GM10266 (cell line): Measurements from ENCODE around the gene SACM1L.

Source experiments
- DNase-seq: peaks from one replicate; pipeline ENCODE4 v3.0.0; 2012; ENCODE audit errors: extremely low spot score
- CTCF ChIP-seq: IDR thresholded peaks from 2 replicates; pipeline ENCODE4 v1.5.1; 2012; ENCODE audit warnings: mild to moderate bottlenecking, low read depth; ENCODE audit not compliant: control insufficient read depth, insufficient read depth; ENCODE audit errors: missing control alignments

The SACM1L gene

DNA sequence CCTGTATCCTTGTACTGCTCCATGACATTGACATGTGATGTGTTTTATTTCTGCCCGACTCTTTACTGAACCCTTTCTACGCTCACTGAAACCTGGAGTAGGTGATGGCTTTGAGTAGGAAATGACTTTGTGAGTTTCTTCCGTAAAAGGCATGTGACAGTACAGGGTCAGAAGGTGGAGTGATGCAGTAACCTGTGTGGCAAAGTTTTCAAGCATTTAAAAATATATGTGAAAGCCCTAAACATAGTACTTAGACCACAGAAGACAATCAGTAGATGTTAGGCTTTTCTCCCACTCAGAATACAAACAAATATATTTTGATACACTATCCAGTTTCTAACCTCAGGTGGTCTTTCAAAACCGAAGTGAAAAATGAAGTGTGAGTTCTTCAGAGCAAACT, 31.3 kb upstream of the SACM1L start:
- TF ChIP-seq CTCF = no peak
- DNase-seq = peak; percentile 60

DNA sequence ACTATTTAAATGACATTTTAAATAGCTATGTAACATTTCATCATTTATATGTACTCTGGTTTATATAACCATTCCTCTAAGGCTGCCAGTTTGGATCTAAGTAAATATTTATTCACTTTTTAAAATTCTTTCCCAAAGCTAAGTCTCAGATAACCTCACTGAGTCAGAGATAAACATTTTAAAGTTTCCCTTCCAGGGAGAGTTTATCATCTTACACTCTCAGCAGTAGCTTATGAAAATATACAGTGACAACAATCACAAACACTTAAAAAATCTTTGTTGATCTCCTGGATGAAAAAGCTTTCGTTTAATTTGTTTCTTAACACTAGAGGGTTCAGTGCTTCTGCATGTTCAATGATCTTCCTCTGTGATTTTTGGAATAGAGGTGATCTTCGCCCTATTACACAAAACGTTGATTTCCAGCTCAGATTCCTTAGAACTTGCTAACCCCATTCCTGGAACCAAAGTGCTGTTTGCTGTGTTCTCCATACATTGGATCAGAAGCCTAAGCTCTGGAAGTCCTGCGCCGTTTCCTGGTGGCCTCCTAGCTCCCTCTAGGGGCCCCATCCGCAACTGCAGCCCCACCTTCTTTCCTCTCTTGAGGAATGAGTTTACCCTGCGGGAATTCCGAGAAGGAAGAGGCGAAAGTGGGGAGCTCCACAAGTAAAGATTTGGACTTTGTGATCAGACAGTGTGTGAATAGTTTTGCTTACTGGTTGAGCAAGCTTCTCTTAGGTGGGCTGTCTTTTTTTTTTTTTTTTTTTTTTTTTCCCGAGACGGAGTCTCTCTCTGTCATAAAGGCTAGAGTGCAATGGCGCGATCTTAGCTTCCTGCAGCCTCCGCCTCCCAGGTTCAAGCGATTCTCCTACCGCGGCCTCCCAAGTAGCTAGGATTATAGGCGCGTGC, 29.3 kb upstream of the SACM1L start:
- no peak for DNase-seq
- TF ChIP-seq CTCF = peak; percentile 82

DNA sequence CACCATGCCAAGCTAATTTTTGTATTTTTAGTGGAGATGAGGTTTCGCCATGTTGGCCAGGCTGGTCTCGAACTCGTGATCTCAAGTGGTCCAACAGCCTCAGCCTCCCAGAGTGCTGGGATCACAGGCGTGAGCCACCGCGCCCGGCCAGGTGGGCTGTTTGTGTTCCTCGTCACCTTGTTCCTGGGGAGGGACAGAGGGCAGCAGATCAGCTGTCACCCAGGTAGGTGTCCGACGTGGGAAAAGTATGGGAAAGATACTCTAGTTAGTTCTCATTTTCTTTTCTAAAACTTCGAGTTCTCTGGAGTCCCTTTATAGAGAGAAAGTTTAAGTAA, 28.7 kb upstream of the SACM1L start:
- no peak for TF ChIP-seq CTCF
- DNase-seq = no peak

DNA sequence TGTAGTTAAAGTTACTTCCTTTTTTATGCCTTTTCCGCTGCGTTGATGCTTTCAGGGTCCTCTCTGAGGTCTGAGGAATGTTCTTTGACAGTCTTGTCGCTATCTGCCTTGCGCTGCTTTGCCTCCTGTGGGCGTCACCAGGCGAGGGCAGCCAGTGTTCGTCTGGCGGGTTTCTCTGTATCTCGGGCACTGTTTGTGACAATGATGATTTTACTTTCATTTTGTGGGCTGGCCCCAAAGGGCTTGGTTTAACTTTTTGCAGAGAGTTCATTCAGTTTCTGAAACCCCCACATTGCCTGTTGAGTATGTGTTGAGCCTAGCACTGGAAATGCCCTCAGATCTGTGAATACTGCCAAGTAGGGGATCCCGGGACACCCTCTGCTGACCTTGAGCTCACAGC, 24.6 kb upstream of the SACM1L start:
- peak; percentile 15 for TF ChIP-seq CTCF

GRCh38 chr3:45665101-45665572, 24.1 kb upstream of the SACM1L start:
- DNase-seq = peak; percentile 38
- TF ChIP-seq CTCF = peak; percentile 75

More for the DNA sequence above, 24.6 kb upstream of the SACM1L start:
- peak; percentile 65 for DNase-seq

DNA sequence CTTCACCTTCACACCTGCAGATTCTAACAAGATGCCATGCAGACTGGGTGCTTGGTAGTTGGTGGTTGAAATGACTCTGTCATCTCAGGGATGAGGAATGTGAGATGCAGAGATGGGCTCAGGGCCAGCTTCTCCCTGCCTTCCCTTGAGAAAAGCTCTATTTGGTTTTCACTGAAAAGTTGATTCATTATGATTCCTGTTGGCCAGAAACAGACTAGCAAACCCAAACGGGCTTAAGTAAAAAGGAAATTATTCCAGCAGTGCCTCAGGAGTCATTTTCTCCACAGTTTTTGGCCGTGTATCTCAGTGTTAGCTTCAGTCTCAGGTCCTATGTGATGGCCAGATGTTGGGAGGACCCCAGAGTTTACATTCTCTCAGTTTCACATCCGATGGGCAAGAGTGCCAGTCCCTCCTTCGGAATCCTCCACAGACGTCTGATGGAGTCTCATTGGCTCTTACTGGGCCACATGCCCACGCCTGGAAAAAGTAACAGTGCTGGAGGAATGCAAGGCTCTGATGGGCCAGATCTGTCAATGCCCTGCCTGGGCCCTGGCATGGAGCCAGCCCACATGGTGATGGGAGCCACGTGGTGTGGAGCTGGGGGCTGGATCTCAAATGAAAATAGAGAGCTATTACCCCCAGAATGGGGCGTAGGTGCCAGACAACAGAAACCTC, 22.3 kb upstream of the SACM1L start:
- no peak for DNase-seq
- TF ChIP-seq CTCF = no peak

DNA sequence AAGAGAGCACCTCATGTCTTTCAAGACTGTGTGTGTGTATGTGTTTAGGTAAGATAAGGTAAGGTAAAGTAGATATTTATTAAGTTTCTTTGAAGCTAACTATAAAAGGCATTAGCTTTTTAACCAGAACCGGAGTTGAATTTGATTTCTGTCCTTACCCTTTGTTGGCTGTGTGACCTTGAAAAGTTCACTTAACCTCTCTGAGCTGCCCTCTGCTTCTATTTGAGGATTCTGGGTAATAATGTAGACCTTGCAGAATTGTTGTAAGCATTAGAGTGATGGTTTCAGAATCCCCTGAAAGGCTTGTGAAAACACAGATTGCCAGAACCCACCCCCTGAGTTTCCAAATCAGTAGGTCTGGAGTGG, 21.6 kb upstream of the SACM1L start:
- no peak for DNase-seq
- TF ChIP-seq CTCF = no peak
